ENCODE results near the gene HNRNPA3. TPM values are rescaled to one million over a fixed set of nuclear protein-coding genes. Genes with fewer than 3 reads are reported as not detected.

Gene HNRNPA3
- total and polyA plus RNA-seq, 2 of the 13 experiments (the other 11 are each of a cell fraction or from before 2014, with no cell fraction given), result 73.3 to 97.7 TPM

DNA sequence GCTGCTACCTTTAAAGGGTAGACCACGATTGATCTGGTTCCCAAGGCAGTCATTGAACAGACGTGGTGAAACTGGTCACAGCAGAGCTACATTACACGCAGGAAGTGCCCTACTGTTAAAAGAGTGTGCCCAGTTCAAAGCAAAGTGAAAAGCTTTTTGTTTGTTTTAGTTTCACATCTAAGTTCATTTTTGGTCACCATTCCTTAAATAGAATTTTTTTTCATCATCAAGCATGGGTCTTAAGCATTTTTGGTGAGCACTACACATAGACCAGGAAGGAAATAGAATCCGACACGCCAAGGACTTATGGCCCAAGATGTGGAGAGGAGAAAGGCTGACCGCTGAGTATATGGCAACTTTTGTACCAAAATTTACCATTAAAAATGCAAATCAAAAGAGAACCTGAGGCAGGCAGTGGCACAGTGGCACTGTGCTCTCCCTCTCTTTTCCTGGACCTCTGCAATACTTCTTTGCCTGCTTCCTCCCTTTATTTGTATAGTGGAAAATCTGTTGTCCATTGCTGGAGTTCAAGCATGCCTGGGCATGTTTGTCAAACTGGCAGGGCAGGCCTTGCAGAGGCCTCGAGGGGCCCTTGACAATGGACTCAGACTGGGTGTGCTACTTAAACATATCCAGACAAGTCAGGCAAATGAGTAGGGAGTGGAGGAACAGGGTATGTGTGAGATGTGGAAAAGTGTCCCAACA is 42.6 kb upstream of the HNRNPA3 start (continued):
- TF ChIP-seq, protein P1, sequence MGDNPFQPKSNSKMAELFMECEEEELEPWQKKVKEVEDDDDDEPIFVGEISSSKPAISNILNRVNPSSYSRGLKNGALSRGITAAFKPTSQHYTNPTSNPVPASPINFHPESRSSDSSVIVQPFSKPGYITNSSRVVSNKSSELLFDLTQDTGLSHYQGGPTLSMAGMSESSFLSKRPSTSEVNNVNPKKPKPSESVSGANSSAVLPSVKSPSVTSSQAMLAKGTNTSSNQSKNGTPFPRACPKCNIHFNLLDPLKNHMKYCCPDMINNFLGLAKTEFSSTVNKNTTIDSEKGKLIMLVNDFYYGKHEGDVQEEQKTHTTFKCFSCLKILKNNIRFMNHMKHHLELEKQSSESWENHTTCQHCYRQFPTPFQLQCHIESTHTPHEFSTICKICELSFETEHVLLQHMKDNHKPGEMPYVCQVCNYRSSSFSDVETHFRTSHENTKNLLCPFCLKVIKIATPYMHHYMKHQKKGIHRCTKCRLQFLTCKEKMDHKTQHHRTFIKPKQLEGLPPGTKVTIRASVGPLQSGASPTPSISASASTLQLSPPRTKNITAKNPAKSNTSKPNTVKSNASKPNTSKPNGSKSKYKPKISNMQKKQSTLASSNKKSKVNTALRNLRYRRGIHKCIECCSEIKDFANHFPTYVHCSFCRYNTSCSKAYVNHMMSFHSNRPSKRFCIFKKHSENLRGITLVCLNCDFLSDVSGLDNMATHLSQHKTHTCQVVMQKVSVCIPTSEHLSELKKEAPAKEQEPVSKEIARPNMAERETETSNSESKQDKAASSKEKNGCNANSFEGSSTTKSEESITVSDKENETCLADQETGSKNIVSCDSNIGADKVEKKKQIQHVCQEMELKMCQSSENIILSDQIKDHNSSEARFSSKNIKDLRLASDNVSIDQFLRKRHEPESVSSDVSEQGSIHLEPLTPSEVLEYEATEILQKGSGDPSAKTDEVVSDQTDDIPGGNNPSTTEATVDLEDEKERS (CRISPR knock-in tag; IDR thresholded peaks at IDR 0.05), result peak; percentile 76
- TF ChIP-seq CENPT (CRISPR knock-in tag; IDR thresholded peaks at IDR 0.05; ENCODE audit: low read depth) (no peak), RFXAP (CRISPR knock-in tag; IDR thresholded peaks at IDR 0.05; ENCODE audit: borderline replicate concordance) (no peak), HDAC2 (CRISPR knock-in tag; IDR thresholded peaks at IDR 0.05) (peak; percentile 94), CBX1 (IDR thresholded peaks at IDR 0.05; ENCODE audit: low read depth) (peak; percentile 55), REPIN1 (CRISPR knock-in tag; IDR thresholded peaks at IDR 0.05; ENCODE audit: borderline replicate concordance, low read depth) (no peak), ZBTB7A (CRISPR knock-in tag; IDR thresholded peaks at IDR 0.05) (no peak), CCAR2 (optimal IDR thresholded peaks at IDR 0.05; ENCODE audit: low read depth, low read length) (no peak), TARDBP (CRISPR knock-in tag; IDR thresholded peaks at IDR 0.05) (peak; percentile 65; the same call in 1 of the 2 replicates), ATM (IDR thresholded peaks at IDR 0.05; ENCODE audit: borderline replicate concordance) (no peak), ZNF224 (CRISPR knock-in tag; IDR thresholded peaks at IDR 0.05) (no peak), CBX5 (CRISPR knock-in tag; IDR thresholded peaks at IDR 0.05; ENCODE audit: borderline replicate concordance) (0 out of 2 replicates have a peak, but pooled peaks have one; percentile 41), ZNF207 (IDR thresholded peaks at IDR 0.05; ENCODE audit: borderline replicate concordance) (no peak), ZBTB20 (CRISPR knock-in tag; IDR thresholded peaks at IDR 0.05; ENCODE audit: borderline replicate concordance, low read depth) (peak; percentile 83; the same call in 1 of the 2 replicates)
- TF ChIP-seq, protein P2, sequence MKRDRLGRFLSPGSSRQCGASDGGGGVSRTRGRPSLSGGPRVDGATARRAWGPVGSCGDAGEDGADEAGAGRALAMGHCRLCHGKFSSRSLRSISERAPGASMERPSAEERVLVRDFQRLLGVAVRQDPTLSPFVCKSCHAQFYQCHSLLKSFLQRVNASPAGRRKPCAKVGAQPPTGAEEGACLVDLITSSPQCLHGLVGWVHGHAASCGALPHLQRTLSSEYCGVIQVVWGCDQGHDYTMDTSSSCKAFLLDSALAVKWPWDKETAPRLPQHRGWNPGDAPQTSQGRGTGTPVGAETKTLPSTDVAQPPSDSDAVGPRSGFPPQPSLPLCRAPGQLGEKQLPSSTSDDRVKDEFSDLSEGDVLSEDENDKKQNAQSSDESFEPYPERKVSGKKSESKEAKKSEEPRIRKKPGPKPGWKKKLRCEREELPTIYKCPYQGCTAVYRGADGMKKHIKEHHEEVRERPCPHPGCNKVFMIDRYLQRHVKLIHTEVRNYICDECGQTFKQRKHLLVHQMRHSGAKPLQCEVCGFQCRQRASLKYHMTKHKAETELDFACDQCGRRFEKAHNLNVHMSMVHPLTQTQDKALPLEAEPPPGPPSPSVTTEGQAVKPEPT (CRISPR knock-in tag; IDR thresholded peaks at IDR 0.05; ENCODE audit: low read depth), result 0 out of 2 replicates have a peak, but pooled peaks have one; percentile 41
- TF ChIP-seq, protein P3, sequence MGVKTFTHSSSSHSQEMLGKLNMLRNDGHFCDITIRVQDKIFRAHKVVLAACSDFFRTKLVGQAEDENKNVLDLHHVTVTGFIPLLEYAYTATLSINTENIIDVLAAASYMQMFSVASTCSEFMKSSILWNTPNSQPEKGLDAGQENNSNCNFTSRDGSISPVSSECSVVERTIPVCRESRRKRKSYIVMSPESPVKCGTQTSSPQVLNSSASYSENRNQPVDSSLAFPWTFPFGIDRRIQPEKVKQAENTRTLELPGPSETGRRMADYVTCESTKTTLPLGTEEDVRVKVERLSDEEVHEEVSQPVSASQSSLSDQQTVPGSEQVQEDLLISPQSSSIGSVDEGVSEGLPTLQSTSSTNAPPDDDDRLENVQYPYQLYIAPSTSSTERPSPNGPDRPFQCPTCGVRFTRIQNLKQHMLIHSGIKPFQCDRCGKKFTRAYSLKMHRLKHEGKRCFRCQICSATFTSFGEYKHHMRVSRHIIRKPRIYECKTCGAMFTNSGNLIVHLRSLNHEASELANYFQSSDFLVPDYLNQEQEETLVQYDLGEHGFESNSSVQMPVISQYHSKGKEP (CRISPR knock-in tag; IDR thresholded peaks at IDR 0.05), result no peak
- TF ChIP-seq, protein P4, sequence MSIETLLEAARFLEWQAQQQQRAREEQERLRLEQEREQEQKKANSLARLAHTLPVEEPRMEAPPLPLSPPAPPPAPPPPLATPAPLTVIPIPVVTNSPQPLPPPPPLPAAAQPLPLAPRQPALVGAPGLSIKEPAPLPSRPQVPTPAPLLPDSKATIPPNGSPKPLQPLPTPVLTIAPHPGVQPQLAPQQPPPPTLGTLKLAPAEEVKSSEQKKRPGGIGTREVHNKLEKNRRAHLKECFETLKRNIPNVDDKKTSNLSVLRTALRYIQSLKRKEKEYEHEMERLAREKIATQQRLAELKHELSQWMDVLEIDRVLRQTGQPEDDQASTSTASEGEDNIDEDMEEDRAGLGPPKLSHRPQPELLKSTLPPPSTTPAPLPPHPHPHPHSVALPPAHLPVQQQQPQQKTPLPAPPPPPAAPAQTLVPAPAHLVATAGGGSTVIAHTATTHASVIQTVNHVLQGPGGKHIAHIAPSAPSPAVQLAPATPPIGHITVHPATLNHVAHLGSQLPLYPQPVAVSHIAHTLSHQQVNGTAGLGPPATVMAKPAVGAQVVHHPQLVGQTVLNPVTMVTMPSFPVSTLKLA (IDR thresholded peaks at IDR 0.05), result no peak
- TF ChIP-seq, protein P5, sequence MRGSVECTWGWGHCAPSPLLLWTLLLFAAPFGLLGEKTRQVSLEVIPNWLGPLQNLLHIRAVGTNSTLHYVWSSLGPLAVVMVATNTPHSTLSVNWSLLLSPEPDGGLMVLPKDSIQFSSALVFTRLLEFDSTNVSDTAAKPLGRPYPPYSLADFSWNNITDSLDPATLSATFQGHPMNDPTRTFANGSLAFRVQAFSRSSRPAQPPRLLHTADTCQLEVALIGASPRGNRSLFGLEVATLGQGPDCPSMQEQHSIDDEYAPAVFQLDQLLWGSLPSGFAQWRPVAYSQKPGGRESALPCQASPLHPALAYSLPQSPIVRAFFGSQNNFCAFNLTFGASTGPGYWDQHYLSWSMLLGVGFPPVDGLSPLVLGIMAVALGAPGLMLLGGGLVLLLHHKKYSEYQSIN (CRISPR knock-in tag; IDR thresholded peaks at IDR 0.05; ENCODE audit: borderline replicate concordance), result no peak

Data from HepG2 (cell line).